SK-N-SH (cell line): Measurements from ENCODE around the gene DCXR. TPM values are rescaled to one million over a fixed set of nuclear protein-coding genes. Genes with fewer than 3 reads are reported as not detected.

ENCODE experiments used
- CTCF ChIA-PET: fragments of 300-600, 350-600 bp; formaldehyde crosslinking; extraction: SDS; loops from one replicate; lab custom pipeline; 2021; lab: Yijun Ruan, JAX
- POLR2A ChIA-PET: fragments of 350-600 bp; sonication (Branson Sonifier 250); formaldehyde crosslinking; extraction: SDS; loops from one replicate; lab custom pipeline; 2020; ENCODE audit warnings: antibody characterized with exemption, inconsistent platforms; lab: Yijun Ruan, JAX
- DNase-seq: peaks from one replicate; pipeline ENCODE4 v3.0.0; 2012
- H2AFZ ChIP-seq: fragments of 200-600 bp; sonication (generic); 2 replicates; pipeline ENCODE4 v1.8.1; 2016; ENCODE audit warnings: antibody characterized with exemption, mild to moderate bottlenecking, low read depth
- H3F3A ChIP-seq: fragments of 200-600 bp; sonication (generic); replicated peaks from 2 replicates; pipeline ENCODE3; 2016; ENCODE audit warnings: antibody characterized with exemption, mild to moderate bottlenecking; ENCODE audit not compliant: insufficient read depth
- H3K27ac ChIP-seq, 2 experiments: fragments of 200-500 bp in 1 of 2; fragments of 200-600 bp in 1 of 2; sonication (Bioruptor generic) in 1 of 2; sonication (generic), shearing (Covaris generic) in 1 of 2; 2 replicates each; pipeline versions ENCODE4 v1.5.1 to v1.6.1; 2014 to 2016; ENCODE audit warnings: low read depth in 2 of 2, inconsistent platforms in 1 of 2, low read length in 1 of 2, mild to moderate bottlenecking in 1 of 2, mixed read lengths in 1 of 2
- H3K27me3 ChIP-seq: fragments of 200-600 bp; sonication (generic), shearing (Covaris generic); 2 replicates; pipeline ENCODE4 v1.6.1; 2016; ENCODE audit warnings: mixed run types; ENCODE audit not compliant: insufficient read depth
- H3K36me3 ChIP-seq, 2 experiments: fragments of 200-500 bp in 1 of 2; fragments of 200-600 bp in 1 of 2; sonication (Bioruptor generic) in 1 of 2; sonication (generic) in 1 of 2; replicated peaks in 1 of 2; 2 replicates each; pipeline versions ENCODE3 to v1.5.1; 2014 to 2016; ENCODE audit warnings: low read length in 1 of 2, mild to moderate bottlenecking in 1 of 2; ENCODE audit not compliant: insufficient read depth in 2 of 2, control insufficient read depth in 1 of 2
- H3K4me1 ChIP-seq, 2 experiments: fragments of 200-500 bp in 1 of 2; fragments of 200-600 bp in 1 of 2; sonication (Bioruptor generic) in 1 of 2; sonication (generic), shearing (Covaris generic) in 1 of 2; 2 replicates each; pipeline versions ENCODE4 v1.5.1 to v1.6.1; 2014 to 2016; ENCODE audit warnings: low read depth in 1 of 2, low read length in 1 of 2, mixed run types in 1 of 2; ENCODE audit not compliant: insufficient read depth in 2 of 2, control insufficient read depth in 1 of 2
- H3K4me2 ChIP-seq: fragments of 200-600 bp; sonication (generic), shearing (Covaris generic); 2 replicates; pipeline ENCODE4 v1.6.1; 2017; ENCODE audit warnings: mixed run types
- H3K4me3 ChIP-seq, 2 experiments: fragments of 200-500 bp in 1 of 2; fragments of 200-600 bp in 1 of 2; sonication (Bioruptor generic) in 1 of 2; sonication (generic), shearing (Covaris generic) in 1 of 2; 2 replicates each; pipeline versions ENCODE4 v1.5.1 to v1.8.1; 2014 to 2016; ENCODE audit warnings: low read depth in 2 of 2, inconsistent platforms in 1 of 2, low read length in 1 of 2, mild to moderate bottlenecking in 1 of 2, mixed read lengths in 1 of 2, moderate library complexity in 1 of 2
- H3K79me2 ChIP-seq: fragments of 200-600 bp; sonication (generic); 2 replicates; pipeline ENCODE4 v1.8.1; 2017; ENCODE audit warnings: mild to moderate bottlenecking; ENCODE audit not compliant: insufficient read depth
- H3K9ac ChIP-seq: fragments of 200-600 bp; sonication (generic); 2 replicates; pipeline ENCODE4 v1.6.1; 2017; ENCODE audit warnings: mixed run types
- H3K9me2 ChIP-seq: fragments of 200-600 bp; sonication (generic); 2 replicates; pipeline ENCODE4 v1.6.1; 2017; ENCODE audit warnings: mixed run types
- H3K9me3 ChIP-seq: fragments of 200-600 bp; sonication (generic); 2 replicates; pipeline ENCODE4 v1.6.1; 2017; ENCODE audit warnings: mixed run types, mild to moderate bottlenecking, moderate library complexity
- H4K20me1 ChIP-seq: fragments of 200-600 bp; sonication (generic); 2 replicates; pipeline ENCODE4 v1.6.1; 2017; ENCODE audit warnings: mild to moderate bottlenecking, mixed run types; ENCODE audit not compliant: insufficient read depth
- CHD2 ChIP-seq: fragments of 150-350 bp; IDR thresholded peaks from 2 replicates; pipeline ENCODE4 v1.6.1; 2018; ENCODE audit warnings: low read length; ENCODE audit not compliant: partially characterized antibody
- EP300 ChIP-seq, 2 experiments: IDR thresholded peaks; 2 replicates each; pipeline versions ENCODE4 v1.4.0 to v1.6.1; 2012; ENCODE audit warnings: borderline replicate concordance in 1 of 2, low read depth in 1 of 2, low read length in 1 of 2
- FOSL2 ChIP-seq: IDR thresholded peaks from 2 replicates; pipeline ENCODE4 v1.4.0; 2012; ENCODE audit warnings: low read depth, mild to moderate bottlenecking, moderate library complexity, borderline replicate concordance
- FOXJ3 ChIP-seq: sonication (generic); formaldehyde crosslinking; IDR thresholded peaks from 2 replicates; pipeline ENCODE4 v1.5.1; 2020; ENCODE audit warnings: mild to moderate bottlenecking, missing genetic modification reagents
- FOXM1 ChIP-seq: IDR thresholded peaks from 2 replicates; pipeline ENCODE4 v1.4.0; 2012; ENCODE audit warnings: low read depth, mild to moderate bottlenecking
- GATA2 ChIP-seq: sonication (generic); formaldehyde crosslinking; IDR thresholded peaks from 2 replicates; pipeline ENCODE4 v1.5.0; 2020; ENCODE audit warnings: mild to moderate bottlenecking, missing genetic modification reagents
- JUND ChIP-seq: IDR thresholded peaks from 2 replicates; pipeline ENCODE4 v1.4.0; 2012
- MEF2A ChIP-seq: IDR thresholded peaks from 2 replicates; pipeline ENCODE4 v1.4.0; 2012; ENCODE audit warnings: low read depth, borderline replicate concordance
- MXI1 ChIP-seq: IDR thresholded peaks from 2 replicates; pipeline ENCODE4 v1.6.1; 2012; ENCODE audit warnings: mild to moderate bottlenecking, low read depth, low read length, improper control_type of control experiment
- NFIC ChIP-seq: IDR thresholded peaks from 2 replicates; pipeline ENCODE4 v1.4.0; 2012; ENCODE audit warnings: borderline replicate concordance
- RAD21 ChIP-seq: IDR thresholded peaks from 2 replicates; pipeline ENCODE4 v1.6.1; 2012; ENCODE audit warnings: mild to moderate bottlenecking, low read length
- RCOR1 ChIP-seq: fragments of 150-350 bp; IDR thresholded peaks from 2 replicates; pipeline ENCODE4 v1.6.1; 2017; ENCODE audit warnings: antibody characterized with exemption, low read length
- SIN3A ChIP-seq: IDR thresholded peaks from 2 replicates; pipeline ENCODE4 v1.6.1; 2012; ENCODE audit warnings: low read depth, mild to moderate bottlenecking, low read length, moderate library complexity, borderline replicate concordance
- TAF1 ChIP-seq: IDR thresholded peaks from 2 replicates; pipeline ENCODE4 v1.6.1; 2012; ENCODE audit warnings: low read depth, mild to moderate bottlenecking, low read length, moderate library complexity, borderline replicate concordance
- WGBS: methylation state at CpG from one replicate; pipeline ENCODE4 v1.1.6; 2017; ENCODE audit warnings: low lambda C conversion rate; 5-methylcytosine and 5-hydroxymethylcytosine counted together
- polyA plus RNA-seq, 3 experiments: library from polyadenylated mRNA; depleted of rRNA; stranded (reverse); fragments of >200 nt; gene quantifications; 2 replicates each; pipeline ENCODE4 v1.2.3, GENCODE V29; 2012
- TF ChIP-seq, protein P1 (sequence below): IDR thresholded peaks from 2 replicates; pipeline ENCODE4; 2012
- TF ChIP-seq, protein P2 (sequence below): IDR thresholded peaks from 2 replicates; pipeline ENCODE4 v1.4.0; 2012; ENCODE audit warnings: low read depth, borderline replicate concordance
- TF ChIP-seq, protein P3 (sequence below): fragments of 150-350 bp; IDR thresholded peaks from 2 replicates; pipeline ENCODE4 v1.6.1; 2017; ENCODE audit warnings: antibody characterized with exemption, low read length, low read depth, borderline replicate concordance

DCXR gene
- polyA plus RNA-seq, 1 of the 3 experiments (the other 2 are of a cell fraction) = 190 TPM

DNA sequence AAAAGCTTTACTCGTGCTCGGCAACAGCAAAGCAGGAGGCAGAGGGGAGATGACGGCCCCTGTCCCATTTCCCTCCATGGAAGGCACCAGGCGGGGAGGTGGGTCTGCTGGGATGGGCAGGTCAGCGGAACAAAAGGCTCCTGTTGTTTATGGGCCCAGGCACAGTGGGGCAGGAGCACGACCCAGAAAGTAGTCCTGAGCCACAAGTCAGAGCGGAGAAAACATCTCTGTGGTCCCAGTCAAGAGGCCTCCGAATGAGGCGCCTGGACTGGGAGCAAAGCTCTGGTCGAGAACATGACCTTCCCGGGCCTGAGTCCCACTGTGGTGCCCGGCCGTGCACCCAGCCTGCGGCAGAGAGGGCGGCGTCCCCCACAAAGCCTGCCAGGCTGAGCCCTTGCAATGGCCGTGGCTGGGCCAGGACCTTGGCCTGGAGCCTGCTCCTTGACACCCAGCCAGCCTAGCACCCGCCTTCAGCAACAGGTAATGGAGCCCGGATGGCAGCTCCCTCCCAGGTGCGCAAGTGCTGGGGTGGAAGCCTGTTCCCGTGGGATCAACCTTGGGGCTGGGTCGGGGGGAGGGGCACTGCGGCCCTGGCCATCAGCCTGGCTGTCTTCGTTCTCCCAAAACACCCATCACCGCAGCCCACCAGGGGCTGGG lies 10.5 kb upstream of the DCXR start:
- no peak for DNase-seq
- peaks cover 15 to 35% of the 10 kb centered on the region in 2 experiments for H3K36me3 ChIP-seq
- H3K9me2 ChIP-seq = no peaks in the 10 kb centered on the region
- no peaks in the 10 kb centered on the region for H3K9me3 ChIP-seq
- H3K27me3 ChIP-seq = no peaks in the 10 kb centered on the region
- ChIA-PET POLR2A (no interaction called here), CTCF (interaction anchor here (0.8 to 4.1 kb wide), 3 partner anchors 10 to 27 kb away, joined by 3 to 42 read pairs (median 10); partner anchors contain the start of genes DCXR and RAC3)
- 93% methylated on average over 18 of the region's 25 CpGs for WGBS
- TF ChIP-seq, protein P1, sequence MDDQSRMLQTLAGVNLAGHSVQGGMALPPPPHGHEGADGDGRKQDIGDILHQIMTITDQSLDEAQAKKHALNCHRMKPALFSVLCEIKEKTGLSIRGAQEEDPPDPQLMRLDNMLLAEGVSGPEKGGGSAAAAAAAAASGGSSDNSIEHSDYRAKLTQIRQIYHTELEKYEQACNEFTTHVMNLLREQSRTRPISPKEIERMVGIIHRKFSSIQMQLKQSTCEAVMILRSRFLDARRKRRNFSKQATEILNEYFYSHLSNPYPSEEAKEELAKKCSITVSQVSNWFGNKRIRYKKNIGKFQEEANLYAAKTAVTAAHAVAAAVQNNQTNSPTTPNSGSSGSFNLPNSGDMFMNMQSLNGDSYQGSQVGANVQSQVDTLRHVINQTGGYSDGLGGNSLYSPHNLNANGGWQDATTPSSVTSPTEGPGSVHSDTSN = no peak
- TF ChIP-seq JUND (no peak), NFIC (no peak), CHD2 (no peak), GATA2 (CRISPR knock-in tag) (no peak), MEF2A (no peak), EP300 (IDR thresholded peaks at IDR 0.05; ENCODE audit: borderline replicate concordance in 1 of 2, low read depth in 1 of 2, low read length in 1 of 2) (no peak)
- TF ChIP-seq, protein P2, sequence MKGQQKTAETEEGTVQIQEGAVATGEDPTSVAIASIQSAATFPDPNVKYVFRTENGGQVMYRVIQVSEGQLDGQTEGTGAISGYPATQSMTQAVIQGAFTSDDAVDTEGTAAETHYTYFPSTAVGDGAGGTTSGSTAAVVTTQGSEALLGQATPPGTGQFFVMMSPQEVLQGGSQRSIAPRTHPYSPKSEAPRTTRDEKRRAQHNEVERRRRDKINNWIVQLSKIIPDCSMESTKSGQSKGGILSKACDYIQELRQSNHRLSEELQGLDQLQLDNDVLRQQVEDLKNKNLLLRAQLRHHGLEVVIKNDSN = no peak
- peaks cover 26% of the 10 kb centered on the region for H3K79me2 ChIP-seq
- H3K9ac ChIP-seq = no peak overlapping the region
- no peak overlapping the region for H3K4me3 ChIP-seq
- H4K20me1 ChIP-seq = peaks cover 9% of the 10 kb centered on the region; the same call in 1 of the 2 replicates
- H2AFZ ChIP-seq = no peak overlapping the region
- H3K4me1 ChIP-seq = peaks cover 0 to 17% of the 10 kb centered on the region in 2 experiments; a peak in 1 of 4 replicates
- peaks cover 5% of the 10 kb centered on the region for H3F3A ChIP-seq
- no peak overlapping the region for H3K27ac ChIP-seq
- no peak overlapping the region for H3K4me2 ChIP-seq

DNA sequence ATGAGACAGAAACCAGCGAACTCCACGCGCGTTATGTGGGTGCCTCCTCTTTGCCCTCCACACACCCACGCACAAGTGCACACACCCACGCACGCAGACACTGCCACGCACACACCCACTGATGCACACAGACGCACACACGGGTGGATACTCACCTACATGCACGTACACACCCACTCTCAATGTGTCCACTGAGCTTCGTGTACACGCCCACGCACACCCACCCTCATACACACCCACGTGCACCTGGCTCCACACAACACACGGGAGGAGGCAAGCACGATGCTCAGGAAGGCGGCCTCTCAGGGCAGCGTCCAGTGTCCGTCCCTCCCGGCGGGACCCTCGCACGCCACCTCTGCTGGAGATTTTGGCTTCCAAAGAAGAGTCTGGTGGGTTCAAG lies 9.9 kb upstream of the DCXR start:
- TF ChIP-seq, protein P3, sequence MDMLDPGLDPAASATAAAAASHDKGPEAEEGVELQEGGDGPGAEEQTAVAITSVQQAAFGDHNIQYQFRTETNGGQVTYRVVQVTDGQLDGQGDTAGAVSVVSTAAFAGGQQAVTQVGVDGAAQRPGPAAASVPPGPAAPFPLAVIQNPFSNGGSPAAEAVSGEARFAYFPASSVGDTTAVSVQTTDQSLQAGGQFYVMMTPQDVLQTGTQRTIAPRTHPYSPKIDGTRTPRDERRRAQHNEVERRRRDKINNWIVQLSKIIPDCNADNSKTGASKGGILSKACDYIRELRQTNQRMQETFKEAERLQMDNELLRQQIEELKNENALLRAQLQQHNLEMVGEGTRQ = no peak
- no peak for TF ChIP-seq FOXM1
- TF ChIP-seq NFIC = no peak
- no peak for TF ChIP-seq SIN3A
- no peak for TF ChIP-seq CHD2
- no peak for TF ChIP-seq FOXJ3 (CRISPR knock-in tag)
- TF ChIP-seq RAD21 = no peak
- no peak for TF ChIP-seq MEF2A
- no peak for TF ChIP-seq TAF1
- TF ChIP-seq, protein P1 = no peak
- no peak for TF ChIP-seq RCOR1
- no peak for TF ChIP-seq MXI1
- no peak for TF ChIP-seq FOSL2
- TF ChIP-seq, all 33 proteins: peak for 0
- no peak overlapping the region for H3K4me2 ChIP-seq
- 93% methylated on average over 24 of the region's 24 CpGs for WGBS
- no peak overlapping the region for H3K27ac ChIP-seq
- peaks cover 19% of the 10 kb centered on the region for H3K79me2 ChIP-seq
- no peak overlapping the region for H2AFZ ChIP-seq
- peaks cover 0 to 11% of the 10 kb centered on the region in 2 experiments; a peak in 1 of 4 replicates for H3K4me1 ChIP-seq
- DNase-seq = no peak
- no peaks in the 10 kb centered on the region for H3K9me3 ChIP-seq
- H3K27me3 ChIP-seq = no peaks in the 10 kb centered on the region
- H3K9me2 ChIP-seq = no peaks in the 10 kb centered on the region
- H4K20me1 ChIP-seq = peaks cover 3% of the 10 kb centered on the region; the same call in 1 of the 2 replicates
- peaks cover 15 to 35% of the 10 kb centered on the region in 2 experiments for H3K36me3 ChIP-seq
- no peak overlapping the region for H3K4me3 ChIP-seq
- peaks cover 5% of the 10 kb centered on the region for H3F3A ChIP-seq
- no peak overlapping the region for H3K9ac ChIP-seq
- ChIA-PET CTCF (interaction anchor here (0.8 to 4.1 kb wide), 3 partner anchors 10 to 26 kb away, joined by 3 to 42 read pairs (median 10); partner anchors contain the start of genes DCXR and RAC3), POLR2A (no interaction called here)
